Tibial nerve (tissue), 4 donors: ENCODE data around the gene DLST. TPM values are rescaled to one million over a fixed set of nuclear protein-coding genes. Genes with fewer than 3 reads are reported as not detected.

Experiments
- DNase-seq, 2 donors: peaks; one replicate each; pipeline ENCODE4 v3.0.0-alpha.2; 2019; ENCODE audit warnings: low spot score in 2 of 2
- H3K27ac ChIP-seq, 4 donors: fragments of 200-600 bp; sonication (generic) in 3 of 4; one replicate each; pipeline ENCODE4 v1.5.1; 2017 to 2019; ENCODE audit warnings: mild to moderate bottlenecking in 1 of 4
- H3K27me3 ChIP-seq, 2 donors: fragments of 200-600 bp; sonication (generic) in 1 of 2; one replicate each; pipeline versions ENCODE4 v1.5.1 to v1.6.0; 2017 to 2019
- H3K36me3 ChIP-seq, 3 donors: fragments of 200-600 bp; sonication (generic); one replicate each; pipeline ENCODE4 v1.5.1; 2018 to 2019
- H3K4me1 ChIP-seq, 4 donors: fragments of 200-600 bp; sonication (generic) in 3 of 4; one replicate each; pipeline ENCODE4 v1.5.1; 2017 to 2019
- H3K4me3 ChIP-seq, 4 donors: fragments of 200-600 bp; sonication (generic) in 3 of 4; one replicate each; pipeline ENCODE4 v1.5.1; 2017 to 2019; ENCODE audit warnings: mild to moderate bottlenecking in 1 of 4, moderate library complexity in 1 of 4
- H3K9me3 ChIP-seq, 4 donors: fragments of 200-600 bp; sonication (generic) in 3 of 4; one replicate each; pipeline ENCODE4 v1.5.1; 2017 to 2019
- EP300 ChIP-seq, 2 donors: sonication (generic); formaldehyde crosslinking; IDR thresholded peaks; one replicate each; pipeline ENCODE4 v1.6.1; 2017; ENCODE audit warnings: antibody characterized with exemption in 2 of 2, mild to moderate bottlenecking in 1 of 2
- POLR2A ChIP-seq, 2 donors: fragments of 450-650 bp; IDR thresholded peaks; one replicate each; pipeline ENCODE4 v1.6.1; 2017; ENCODE audit warnings: antibody characterized with exemption in 2 of 2, mild to moderate bottlenecking in 2 of 2, moderate library complexity in 2 of 2
- WGBS, 2 donors: methylation state at CpG; one replicate each; pipeline ENCODE4 v1.1.5; 2018; 5-methylcytosine and 5-hydroxymethylcytosine counted together
- total RNA-seq, 4 donors: library from RNA; depleted of rRNA; stranded (reverse); fragments of >200 nt; gene quantifications; one replicate each; pipeline ENCODE4 v1.1.0, GENCODE V29; 2016
- TF ChIP-seq, protein P1 (sequence below), 5 experiments: fragments of 200-600 bp in 3 of 5; fragments of 450-650 bp in 2 of 5; sonication (generic) in 3 of 5; IDR thresholded peaks; one replicate each; pipeline ENCODE4 v1.5.1; 2016 to 2019; ENCODE audit warnings: antibody characterized with exemption in 5 of 5, mild to moderate bottlenecking in 3 of 5, moderate library complexity in 2 of 5

DLST gene
- total RNA-seq, 4 donors from 2014 or later, result 73.5 to 94.8 (median 87.2) TPM

- Histone ChIP-seq H3K4me3 (no peak overlapping the region), H3K36me3 (peaks cover 0 to 5% (median 0%) of the 10 kb centered on the region in 3 donors), H3K4me1 (peaks cover 0 to 47% (median 36%) of the 10 kb centered on the region in 4 donors), H3K27me3 (no peaks in the 10 kb centered on the region), H3K9me3 (no peaks in the 10 kb centered on the region), H3K27ac (peak overlapping the region in 3 of 4 donors; percentile 64 to 82 (median 79))
- DNase-seq, result no peak
- no peak for TF ChIP-seq POLR2A (IDR thresholded peaks at IDR 0.05)
- TF ChIP-seq EP300 (IDR thresholded peaks at IDR 0.05), result no peak
- TF ChIP-seq, protein P1, sequence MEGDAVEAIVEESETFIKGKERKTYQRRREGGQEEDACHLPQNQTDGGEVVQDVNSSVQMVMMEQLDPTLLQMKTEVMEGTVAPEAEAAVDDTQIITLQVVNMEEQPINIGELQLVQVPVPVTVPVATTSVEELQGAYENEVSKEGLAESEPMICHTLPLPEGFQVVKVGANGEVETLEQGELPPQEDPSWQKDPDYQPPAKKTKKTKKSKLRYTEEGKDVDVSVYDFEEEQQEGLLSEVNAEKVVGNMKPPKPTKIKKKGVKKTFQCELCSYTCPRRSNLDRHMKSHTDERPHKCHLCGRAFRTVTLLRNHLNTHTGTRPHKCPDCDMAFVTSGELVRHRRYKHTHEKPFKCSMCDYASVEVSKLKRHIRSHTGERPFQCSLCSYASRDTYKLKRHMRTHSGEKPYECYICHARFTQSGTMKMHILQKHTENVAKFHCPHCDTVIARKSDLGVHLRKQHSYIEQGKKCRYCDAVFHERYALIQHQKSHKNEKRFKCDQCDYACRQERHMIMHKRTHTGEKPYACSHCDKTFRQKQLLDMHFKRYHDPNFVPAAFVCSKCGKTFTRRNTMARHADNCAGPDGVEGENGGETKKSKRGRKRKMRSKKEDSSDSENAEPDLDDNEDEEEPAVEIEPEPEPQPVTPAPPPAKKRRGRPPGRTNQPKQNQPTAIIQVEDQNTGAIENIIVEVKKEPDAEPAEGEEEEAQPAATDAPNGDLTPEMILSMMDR (IDR thresholded peaks at IDR 0.05), result no peak
- WGBS, 2 donors, result 77 to 81% methylated on average over 17 to 18 of the region's 18 CpGs
Measured at GRCh38 chr14:74940956-74941565, 59.3 kb downstream of the DLST start.

DNA sequence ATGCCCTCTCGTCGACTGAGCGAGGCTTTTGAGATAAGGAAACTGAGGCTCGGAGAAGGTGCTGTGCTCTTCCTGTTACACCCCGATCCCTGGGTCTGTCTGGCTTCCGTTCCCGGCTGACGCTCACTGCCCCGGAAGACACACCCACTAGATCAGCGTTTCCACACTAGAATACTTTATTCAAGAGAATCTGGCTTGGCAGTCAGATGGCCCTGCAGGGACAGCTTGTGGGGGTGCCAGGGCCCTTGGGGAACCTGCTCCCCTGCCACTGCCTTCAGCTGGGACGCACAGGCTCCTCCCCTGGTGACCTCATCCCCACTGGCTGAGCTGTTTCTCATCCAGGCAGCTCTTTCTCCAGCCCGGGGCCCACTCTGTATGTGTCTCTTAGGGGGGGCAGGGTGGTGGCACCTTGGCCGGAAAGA is 60.0 kb downstream of the DLST start:
- WGBS, 2 donors, result 24 to 31% methylated on average over 13 of the region's 13 CpGs
- DNase-seq, result no peak
- Histone ChIP-seq H3K27me3 (no peaks in the 10 kb centered on the region), H3K4me1 (peaks cover 0 to 53% (median 38%) of the 10 kb centered on the region in 4 donors), H3K27ac (peak overlapping the region; percentile 7 to 82 (median 72)), H3K9me3 (no peaks in the 10 kb centered on the region), H3K36me3 (peaks cover 0 to 5% (median 0%) of the 10 kb centered on the region in 3 donors), H3K4me3 (peak overlapping the region in 2 of 4 donors; percentile 1 to 27)
- TF ChIP-seq EP300 (IDR thresholded peaks at IDR 0.05), result peak in 1 of 2 donors; percentile 33
- TF ChIP-seq, protein P1 (IDR thresholded peaks at IDR 0.05), result no peak

DNA sequence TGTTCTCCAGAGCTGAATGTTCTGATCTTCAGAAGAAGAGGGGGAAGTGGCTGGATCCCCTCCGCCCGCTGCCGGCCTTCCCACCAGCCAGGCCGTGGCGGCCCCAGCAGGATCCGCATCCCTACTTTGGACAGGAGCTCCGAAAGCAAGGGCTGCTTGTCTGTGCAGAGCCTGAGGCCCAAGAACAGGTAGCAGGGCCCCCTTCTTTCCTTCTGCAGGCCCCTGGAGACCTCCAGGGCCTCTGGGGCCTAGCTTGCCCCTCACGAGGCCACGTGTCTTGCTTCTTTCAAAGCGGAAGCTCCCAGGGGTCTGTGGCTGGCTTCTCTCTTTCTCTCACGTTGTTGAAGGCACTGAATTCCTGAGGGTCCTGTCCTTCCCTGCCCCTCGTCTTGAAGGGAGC is 60.5 kb downstream of the DLST start:
- Histone ChIP-seq H3K27me3 (no peaks in the 10 kb centered on the region), H3K4me1 (peaks cover 0 to 58% (median 38%) of the 10 kb centered on the region in 4 donors), H3K9me3 (no peaks in the 10 kb centered on the region), H3K27ac (peak overlapping the region; percentile 7 to 82 (median 72)), H3K36me3 (peaks cover 0 to 5% (median 0%) of the 10 kb centered on the region in 3 donors), H3K4me3 (peak overlapping the region in 1 of 4 donors; percentile 27)
- TF ChIP-seq EP300 (IDR thresholded peaks at IDR 0.05) (no peak), POLR2A (IDR thresholded peaks at IDR 0.05) (no peak)
- TF ChIP-seq, protein P1 (IDR thresholded peaks at IDR 0.05), result no peak
- 59 to 60% methylated on average over 12 of the region's 12 CpGs for WGBS, 2 donors
- no peak for DNase-seq

- peaks cover 0 to 58% (median 38%) of the 10 kb centered on the region in 4 donors for H3K4me1 ChIP-seq
- peaks cover 0 to 5% (median 0%) of the 10 kb centered on the region in 3 donors for H3K36me3 ChIP-seq
- no peaks in the 10 kb centered on the region for H3K9me3 ChIP-seq
- peak overlapping the region; percentile 7 to 82 (median 72) for H3K27ac ChIP-seq
- 79 to 81% methylated on average over 11 of the region's 11 CpGs for WGBS, 2 donors
- no peak overlapping the region for H3K4me3 ChIP-seq
- no peak for TF ChIP-seq EP300 (IDR thresholded peaks at IDR 0.05)
- TF ChIP-seq, protein P1 (IDR thresholded peaks at IDR 0.05), result no peak
- TF ChIP-seq POLR2A (IDR thresholded peaks at IDR 0.05), result no peak
- DNase-seq, result no peak
- H3K27me3 ChIP-seq, result no peaks in the 10 kb centered on the region
Measured at GRCh38 chr14:74942608-74943007, 60.9 kb downstream of the DLST start.

DNA sequence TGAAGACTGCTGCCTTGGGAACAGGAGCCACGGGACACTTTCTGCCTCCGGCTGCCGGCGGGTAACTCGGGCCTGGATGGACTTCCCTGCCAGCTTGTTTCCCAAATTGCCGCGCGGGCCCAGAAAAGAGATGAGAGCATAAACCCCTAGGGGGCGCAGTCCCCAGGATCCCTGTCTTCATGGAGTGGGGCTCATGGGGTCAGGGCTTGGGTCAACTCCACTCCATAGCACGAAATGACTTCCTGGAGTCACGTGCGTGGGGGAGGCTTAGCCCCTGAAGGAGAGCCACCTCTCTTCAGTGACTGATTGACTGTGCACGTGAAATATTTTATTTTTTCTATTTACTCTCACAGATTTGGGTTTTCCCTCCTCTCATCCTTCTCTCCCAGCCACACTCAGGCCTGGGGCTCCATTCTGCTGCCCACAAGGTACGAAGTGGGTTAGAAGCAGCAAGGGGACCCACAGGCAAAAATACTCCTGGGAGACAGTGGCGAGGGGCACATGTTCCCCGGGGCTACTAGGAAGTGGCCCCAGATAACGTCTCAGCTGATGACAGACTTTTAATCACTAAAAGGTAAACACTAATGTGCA is 63.6 kb downstream of the DLST start:
- Histone ChIP-seq H3K27ac (no peak overlapping the region), H3K9me3 (no peaks in the 10 kb centered on the region), H3K4me1 (peaks cover 0 to 40% (median 23%) of the 10 kb centered on the region in 4 donors), H3K4me3 (no peak overlapping the region), H3K36me3 (peaks cover 0 to 20% (median 0%) of the 10 kb centered on the region in 3 donors), H3K27me3 (no peaks in the 10 kb centered on the region)
- TF ChIP-seq, protein P1 (IDR thresholded peaks at IDR 0.05), result peak; percentile 9 to 37 (median 31)
- TF ChIP-seq POLR2A (IDR thresholded peaks at IDR 0.05), result no peak
- no peak for TF ChIP-seq EP300 (IDR thresholded peaks at IDR 0.05)
- DNase-seq, result no peak
- 60 to 66% methylated on average over 17 of the region's 17 CpGs for WGBS, 2 donors
